Measurements from ENCODE around the gene PLAAT2. TPM values are rescaled to one million over a fixed set of nuclear protein-coding genes. Genes with fewer than 3 reads are reported as not detected.

Gene PLAAT2
- total and polyA plus RNA-seq, 2 of the 13 experiments (the other 11 are each of a cell fraction or from before 2014, with no cell fraction given), result 0.22 TPM; not detected in 1

GRCh38 chr11:63511048-63511748, 52.0 kb downstream of the PLAAT2 start (continued):
- TF ChIP-seq USF2 (IDR thresholded peaks at IDR 0.05; ENCODE audit: low read depth, low read length), result no peak
- no peak for TF ChIP-seq USF2 (CRISPR knock-in tag; IDR thresholded peaks at IDR 0.05; ENCODE audit: borderline replicate concordance)
- TF ChIP-seq, protein P1, sequence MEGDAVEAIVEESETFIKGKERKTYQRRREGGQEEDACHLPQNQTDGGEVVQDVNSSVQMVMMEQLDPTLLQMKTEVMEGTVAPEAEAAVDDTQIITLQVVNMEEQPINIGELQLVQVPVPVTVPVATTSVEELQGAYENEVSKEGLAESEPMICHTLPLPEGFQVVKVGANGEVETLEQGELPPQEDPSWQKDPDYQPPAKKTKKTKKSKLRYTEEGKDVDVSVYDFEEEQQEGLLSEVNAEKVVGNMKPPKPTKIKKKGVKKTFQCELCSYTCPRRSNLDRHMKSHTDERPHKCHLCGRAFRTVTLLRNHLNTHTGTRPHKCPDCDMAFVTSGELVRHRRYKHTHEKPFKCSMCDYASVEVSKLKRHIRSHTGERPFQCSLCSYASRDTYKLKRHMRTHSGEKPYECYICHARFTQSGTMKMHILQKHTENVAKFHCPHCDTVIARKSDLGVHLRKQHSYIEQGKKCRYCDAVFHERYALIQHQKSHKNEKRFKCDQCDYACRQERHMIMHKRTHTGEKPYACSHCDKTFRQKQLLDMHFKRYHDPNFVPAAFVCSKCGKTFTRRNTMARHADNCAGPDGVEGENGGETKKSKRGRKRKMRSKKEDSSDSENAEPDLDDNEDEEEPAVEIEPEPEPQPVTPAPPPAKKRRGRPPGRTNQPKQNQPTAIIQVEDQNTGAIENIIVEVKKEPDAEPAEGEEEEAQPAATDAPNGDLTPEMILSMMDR (CRISPR knock-in tag; IDR thresholded peaks at IDR 0.05), result 0 out of 2 replicates have a peak, but pooled peaks have one; percentile 13
- TF ChIP-seq PLRG1 (conservative IDR thresholded peaks at IDR 0.05), result no peak
- TF ChIP-seq, protein P2, sequence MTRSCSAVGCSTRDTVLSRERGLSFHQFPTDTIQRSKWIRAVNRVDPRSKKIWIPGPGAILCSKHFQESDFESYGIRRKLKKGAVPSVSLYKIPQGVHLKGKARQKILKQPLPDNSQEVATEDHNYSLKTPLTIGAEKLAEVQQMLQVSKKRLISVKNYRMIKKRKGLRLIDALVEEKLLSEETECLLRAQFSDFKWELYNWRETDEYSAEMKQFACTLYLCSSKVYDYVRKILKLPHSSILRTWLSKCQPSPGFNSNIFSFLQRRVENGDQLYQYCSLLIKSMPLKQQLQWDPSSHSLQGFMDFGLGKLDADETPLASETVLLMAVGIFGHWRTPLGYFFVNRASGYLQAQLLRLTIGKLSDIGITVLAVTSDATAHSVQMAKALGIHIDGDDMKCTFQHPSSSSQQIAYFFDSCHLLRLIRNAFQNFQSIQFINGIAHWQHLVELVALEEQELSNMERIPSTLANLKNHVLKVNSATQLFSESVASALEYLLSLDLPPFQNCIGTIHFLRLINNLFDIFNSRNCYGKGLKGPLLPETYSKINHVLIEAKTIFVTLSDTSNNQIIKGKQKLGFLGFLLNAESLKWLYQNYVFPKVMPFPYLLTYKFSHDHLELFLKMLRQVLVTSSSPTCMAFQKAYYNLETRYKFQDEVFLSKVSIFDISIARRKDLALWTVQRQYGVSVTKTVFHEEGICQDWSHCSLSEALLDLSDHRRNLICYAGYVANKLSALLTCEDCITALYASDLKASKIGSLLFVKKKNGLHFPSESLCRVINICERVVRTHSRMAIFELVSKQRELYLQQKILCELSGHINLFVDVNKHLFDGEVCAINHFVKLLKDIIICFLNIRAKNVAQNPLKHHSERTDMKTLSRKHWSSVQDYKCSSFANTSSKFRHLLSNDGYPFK (CRISPR knock-in tag; IDR thresholded peaks at IDR 0.05; ENCODE audit: borderline replicate concordance), result no peak
- TF ChIP-seq MLLT10 (CRISPR knock-in tag; IDR thresholded peaks at IDR 0.05), result no peak
- no peak for TF ChIP-seq ZNF468 (CRISPR knock-in tag; IDR thresholded peaks at IDR 0.05)
- TF ChIP-seq XBP1 (CRISPR knock-in tag; IDR thresholded peaks at IDR 0.05), result no peak
